A549 (cell line): ENCODE measurements around the gene PDK3. TPM values are rescaled to one million over a fixed set of nuclear protein-coding genes. Genes with fewer than 3 reads are reported as not detected.
A peak's percentile ranks its signal among the peaks of the same experiment; 100 is the strongest.

Experiments used
- ATAC-seq, 2 experiments: fragments of 200-7000 bp in 1 of 2; fragments of >200 bp in 1 of 2; cut with Nextera tagmentation in 1 of 2; cut with Tn5 transposase in 1 of 2; 3 replicates each; pipeline versions ENCODE4 v1.8.0 to v1.9.1; 2018 to 2020; ENCODE audit warnings: mild to moderate bottlenecking in 1 of 2, moderate library complexity in 1 of 2
- CTCF ChIA-PET: fragments of 300-600 bp; sonication (Branson Sonifier 250); formaldehyde crosslinking; extraction: SDS; loops from one replicate; lab custom pipeline; 2021; ENCODE audit warnings: antibody characterized with exemption, inconsistent platforms; lab: Yijun Ruan, JAX
- POLR2A ChIA-PET: fragments of 350-600 bp; formaldehyde crosslinking; extraction: SDS; loops from one replicate; lab custom pipeline; 2021; ENCODE audit warnings: antibody characterized with exemption, inconsistent platforms; lab: Yijun Ruan, JAX
- DNase-seq, 2 experiments: peaks; one replicate each; pipeline versions ENCODE4 v3.0.0 to v3.0.0-alpha.2; 2011 to 2016; ENCODE audit warnings: low read depth in 1 of 2, low spot score in 1 of 2
- FAIRE-seq: peaks from 2 replicates; lab custom pipeline; 2011; peaks lifted over from hg19 to GRCh38; lab: Jason Lieb, UNC
- H3K27ac ChIP-seq, 2 experiments: fragments of >200 bp; sonication (Bioruptor Twin); formaldehyde crosslinking; 3 replicates each; pipeline ENCODE4 v1.5.1; 2016 to 2017
- H3K4me1 ChIP-seq: fragments of >200 bp; sonication (Bioruptor Twin); formaldehyde crosslinking; 3 replicates; pipeline ENCODE4 v1.6.1; 2016
- H3K4me2 ChIP-seq: fragments of >200 bp; sonication (Bioruptor Twin); formaldehyde crosslinking; 3 replicates; pipeline ENCODE4 v1.6.1; 2016
- H3K4me3 ChIP-seq: fragments of >200 bp; sonication (Bioruptor Twin); formaldehyde crosslinking; 3 replicates; pipeline ENCODE4 v1.5.1; 2016
- H3K9me3 ChIP-seq: fragments of >200 bp; sonication (Bioruptor Twin); formaldehyde crosslinking; 3 replicates; pipeline ENCODE4 v1.6.1; 2016
- BCL3 ChIP-seq: fragments of >200 bp; sonication (Bioruptor Twin); formaldehyde crosslinking; IDR thresholded peaks from 3 replicates; pipeline ENCODE4 v1.6.1; 2016
- CHD2 ChIP-seq: fragments of 150-350 bp; IDR thresholded peaks from 2 replicates; pipeline ENCODE4 v1.6.1; 2014; ENCODE audit warnings: low read length; ENCODE audit not compliant: partially characterized antibody
- EHMT2 ChIP-seq: fragments of 200-600 bp; sonication (generic); IDR thresholded peaks from 2 replicates; pipeline ENCODE4 v1.6.1; 2016; ENCODE audit warnings: antibody characterized with exemption, low read depth, mild to moderate bottlenecking, moderate library complexity
- ELK1 ChIP-seq: fragments of 150-350 bp; IDR thresholded peaks from 2 replicates; pipeline ENCODE4 v1.6.1; 2014; ENCODE audit warnings: low read depth, mild to moderate bottlenecking, low read length
- EP300 ChIP-seq, 2 experiments: fragments of >200 bp; sonication (Bioruptor Twin); formaldehyde crosslinking; IDR thresholded peaks; 2 replicates in 1 of 2; 3 replicates in 1 of 2; pipeline ENCODE4 v1.6.1; 2016 to 2017
- ESRRA ChIP-seq: fragments of 150-350 bp; IDR thresholded peaks from 2 replicates; pipeline ENCODE4 v1.6.1; 2014; ENCODE audit warnings: mild to moderate bottlenecking, low read length, borderline replicate concordance
- FOSB ChIP-seq: fragments of 250-450 bp; sonication (Bioruptor Pico); IDR thresholded peaks from 2 replicates; pipeline ENCODE4 v1.5.0; 2020; ENCODE audit warnings: mild to moderate bottlenecking, moderate library complexity
- FOXS1 ChIP-seq: fragments of 250-450 bp; sonication (Bioruptor Pico); IDR thresholded peaks from 2 replicates; pipeline ENCODE4 v1.5.0; 2020; ENCODE audit warnings: mild to moderate bottlenecking, moderate library complexity
- HOXA7 ChIP-seq: fragments of 250-450 bp; sonication (Bioruptor Pico); IDR thresholded peaks from 2 replicates; pipeline ENCODE4 v1.5.0; 2020; ENCODE audit warnings: mild to moderate bottlenecking, moderate library complexity
- HOXB13 ChIP-seq: fragments of 250-450 bp; sonication (Bioruptor Pico); IDR thresholded peaks from 2 replicates; pipeline ENCODE4 v1.5.0; 2020; ENCODE audit warnings: low read depth, mild to moderate bottlenecking, moderate library complexity
- HOXB5 ChIP-seq: fragments of 250-450 bp; sonication (Bioruptor Pico); IDR thresholded peaks from 2 replicates; pipeline ENCODE4 v1.5.0; 2020; ENCODE audit warnings: mild to moderate bottlenecking, moderate library complexity
- JUNB ChIP-seq: fragments of >200 bp; sonication (Bioruptor Twin); formaldehyde crosslinking; IDR thresholded peaks from 2 replicates; pipeline ENCODE4 v1.6.1; 2016
- KDM1A ChIP-seq: fragments of 200-600 bp; sonication (generic); IDR thresholded peaks from 2 replicates; pipeline ENCODE4 v1.6.1; 2016; ENCODE audit warnings: low read depth, mild to moderate bottlenecking
- MAFK ChIP-seq: fragments of 450-650 bp; IDR thresholded peaks from 2 replicates; pipeline ENCODE4 v1.6.1; 2014; ENCODE audit not compliant: partially characterized antibody
- MAX ChIP-seq: IDR thresholded peaks from 2 replicates; pipeline ENCODE4 v1.6.1; 2012
- MYC ChIP-seq: IDR thresholded peaks from 2 replicates; pipeline ENCODE4 v1.6.1; 2012; ENCODE audit warnings: mild to moderate bottlenecking, inconsistent platforms, low read length, improper control_type of control experiment, borderline replicate concordance
- POLR2AphosphoS2 ChIP-seq: conservative IDR thresholded peaks from 2 replicates; pipeline ENCODE4 v1.6.1; 2012; ENCODE audit warnings: low read length, improper control_type of control experiment, inconsistent platforms
- RAD21 ChIP-seq, 2 experiments: fragments of >200 bp in 1 of 2; sonication (Bioruptor Twin) in 1 of 2; formaldehyde crosslinking in 1 of 2; IDR thresholded peaks in 1 of 2; conservative IDR thresholded peaks in 1 of 2; 2 replicates in 1 of 2; 3 replicates in 1 of 2; pipeline ENCODE4 v1.6.1; 2012 to 2018; ENCODE audit warnings: inconsistent platforms in 1 of 2
- RARB ChIP-seq: fragments of 250-450 bp; sonication (Bioruptor Pico); IDR thresholded peaks from 2 replicates; pipeline ENCODE4 v1.8.0; 2021; ENCODE audit warnings: mild to moderate bottlenecking, moderate library complexity
- RFX5 ChIP-seq: fragments of 450-650 bp; IDR thresholded peaks from 2 replicates; pipeline ENCODE4 v1.7.1; 2014; ENCODE audit warnings: antibody characterized with exemption, mild to moderate bottlenecking, moderate library complexity
- ZC3H11A ChIP-seq: fragments of 450-650 bp; IDR thresholded peaks from 2 replicates; pipeline ENCODE4 v1.6.1; 2014; ENCODE audit warnings: antibody characterized with exemption, mild to moderate bottlenecking
- ZFP36 ChIP-seq: fragments of 450-650 bp; IDR thresholded peaks from 2 replicates; pipeline ENCODE4 v1.6.1; 2014; ENCODE audit warnings: borderline replicate concordance; ENCODE audit not compliant: partially characterized antibody
- ZNF302 ChIP-seq: fragments of 250-450 bp; sonication (Bioruptor Pico); IDR thresholded peaks from 2 replicates; pipeline ENCODE4 v1.9.0; 2021; ENCODE audit warnings: inconsistent platforms, mild to moderate bottlenecking, moderate library complexity
- WGBS: methylation state at CpG from one replicate; pipeline ENCODE4 v1.1.6; 2017; ENCODE audit errors: missing lambda C conversion rate; 5-methylcytosine and 5-hydroxymethylcytosine counted together
- polyA plus RNA-seq, 4 experiments: library from polyadenylated mRNA; depleted of rRNA in 3 of 4; stranded (reverse); fragments of >200 nt; fragmentation: RNase III in 1 of 4; extraction: RNeasy Plus Mini Kit Qiagen cat#74134 plus additional on column Dnase treatment in 1 of 4; gene quantifications; 2 replicates in 3 of 4; 3 replicates in 1 of 4; pipeline ENCODE4 v1.2.3, GENCODE V29; 2011 to 2017
- TF ChIP-seq, protein P1 (sequence below): IDR thresholded peaks from 2 replicates; pipeline ENCODE4 v1.6.1; 2012; ENCODE audit warnings: low read depth, borderline replicate concordance
- TF ChIP-seq, protein P2 (sequence below): fragments of 250-450 bp; sonication (Bioruptor Pico); IDR thresholded peaks from 2 replicates; pipeline ENCODE4 v1.5.0; 2021; ENCODE audit warnings: mild to moderate bottlenecking, moderate library complexity, borderline replicate concordance

Gene PDK3
- polyA plus RNA-seq, 2 of the 4 experiments (the other 2 are of a cell fraction), result 5.3 to 14.1 TPM

- CTCF ChIA-PET, result interaction anchor here (0.7 to 1.7 kb wide), 2 partner anchors 13 to 53 kb away, joined by 3 to 8 read pairs; no protein-coding TSS in a partner anchor
Measured at GRCh38 chrX:24448762-24449250, 16.3 kb upstream of the PDK3 start.

GRCh38 chrX:24463077-24463476 lies 2.0 kb upstream of the PDK3 start:
- Histone ChIP-seq H3K4me3 (no peak overlapping the region), H3K27ac (no peak overlapping the region), H3K9me3 (no peaks in the 10 kb centered on the region), H3K4me2 (no peak overlapping the region), H3K4me1 (0 out of 3 replicates have a peak, but pooled peaks cover 5% of the 10 kb centered on the region)
- ChIA-PET POLR2A (no interaction called here), CTCF (interaction anchor here (0.6 kb wide), 1 partner anchor 19 kb away, joined by 3 read pairs; no protein-coding TSS in a partner anchor)
- FAIRE-seq (no peak), ATAC-seq (no peak), DNase-seq (no peak)
- 78% methylated on average over 3 of the region's 3 CpGs for WGBS
- no peak for TF ChIP-seq ESRRA
- no peak for TF ChIP-seq FOSB (CRISPR knock-in tag)
- TF ChIP-seq ZC3H11A, result no peak
- no peak for TF ChIP-seq ELK1
- no peak for TF ChIP-seq FOXS1 (CRISPR knock-in tag)

More at GRCh38 chrX:24448762-24449250, 16.3 kb upstream of the PDK3 start:
- POLR2A ChIA-PET, result interaction anchor here (1.2 kb wide), 1 partner anchor 16 kb away, joined by 3 read pairs; the partner anchor contains the start of gene PDK3
- no peak for DNase-seq
- H3K27ac ChIP-seq, result no peak overlapping the region
- H3K4me2 ChIP-seq, result no peak overlapping the region
- TF ChIP-seq ZC3H11A (no peak), MAFK (no peak), MAX (no peak), JUNB (no peak), HOXA7 (CRISPR knock-in tag) (no peak), RARB (CRISPR knock-in tag) (no peak), HOXB5 (CRISPR knock-in tag) (no peak), FOXS1 (CRISPR knock-in tag) (no peak), CHD2 (no peak)
- TF ChIP-seq, protein P1, sequence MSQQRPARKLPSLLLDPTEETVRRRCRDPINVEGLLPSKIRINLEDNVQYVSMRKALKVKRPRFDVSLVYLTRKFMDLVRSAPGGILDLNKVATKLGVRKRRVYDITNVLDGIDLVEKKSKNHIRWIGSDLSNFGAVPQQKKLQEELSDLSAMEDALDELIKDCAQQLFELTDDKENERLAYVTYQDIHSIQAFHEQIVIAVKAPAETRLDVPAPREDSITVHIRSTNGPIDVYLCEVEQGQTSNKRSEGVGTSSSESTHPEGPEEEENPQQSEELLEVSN, result no peak
- 47% methylated on average over 3 of the region's 3 CpGs for WGBS
- peaks cover 4% of the 10 kb centered on the region; the same call in 2 of the 3 replicates for H3K9me3 ChIP-seq
- FAIRE-seq, result peak; percentile 86
- H3K4me1 ChIP-seq, result no peaks in the 10 kb centered on the region
- no peak overlapping the region for H3K4me3 ChIP-seq
- no peak for ATAC-seq

DNA sequence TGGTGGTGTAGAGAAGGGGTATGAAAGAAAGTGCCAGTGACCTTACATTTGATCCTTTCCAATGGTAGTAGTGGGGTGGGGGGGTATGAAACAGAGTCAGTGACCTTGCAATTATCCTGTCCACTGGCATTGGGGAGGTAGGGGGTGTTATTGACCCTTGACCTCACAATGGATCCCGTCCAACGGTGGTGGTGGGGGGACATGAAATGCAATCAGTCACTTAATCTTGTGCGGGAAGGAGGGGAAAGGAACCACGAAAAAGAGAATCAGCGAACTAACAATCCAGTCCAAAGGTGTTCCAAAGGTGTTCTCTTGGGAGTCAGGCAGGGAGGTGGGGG lies 619 bp upstream of the PDK3 start:
- no peaks in the 10 kb centered on the region for H3K9me3 ChIP-seq
- H3K4me1 ChIP-seq, result 0 out of 3 replicates have a peak, but pooled peaks cover 5% of the 10 kb centered on the region
- peak overlapping the region; percentile 90 for H3K4me2 ChIP-seq
- H3K27ac ChIP-seq, result peak overlapping the region; percentile 84 to 92
- DNase-seq, result no peak
- WGBS, result 2% methylated on average over 5 of the region's 5 CpGs
- 0 out of 6 replicates have a peak, but pooled peaks of 1 of the 2 experiments have one; percentile 7 for ATAC-seq
- peak overlapping the region; percentile 95 for H3K4me3 ChIP-seq
- no peak for FAIRE-seq
- ChIA-PET CTCF (interaction anchor here (0.5 to 2.9 kb wide), 3 partner anchors 34 to 353 kb away, joined by 3 to 15 read pairs (median 4); no protein-coding TSS in a partner anchor), POLR2A (interaction anchor here (0.8 to 1.4 kb wide), 3 partner anchors 15 to 22 kb away, joined by 3 to 5 read pairs (median 3); no protein-coding TSS in a partner anchor)
- no peak for TF ChIP-seq EP300 (IDR thresholded peaks at IDR 0.05)
- TF ChIP-seq RAD21 (conservative IDR thresholded peaks at IDR 0.05 in 1 of 2, IDR thresholded peaks at IDR 0.05 in 1 of 2), result no peak
- no peak for TF ChIP-seq RARB (CRISPR knock-in tag)
- no peak for TF ChIP-seq MYC
- TF ChIP-seq KDM1A, result no peak
- TF ChIP-seq POLR2AphosphoS2, result no peak
- no peak for TF ChIP-seq EHMT2
- TF ChIP-seq BCL3, result no peak
- no peak for TF ChIP-seq ELK1
- no peak for TF ChIP-seq RFX5
- TF ChIP-seq, protein P2, sequence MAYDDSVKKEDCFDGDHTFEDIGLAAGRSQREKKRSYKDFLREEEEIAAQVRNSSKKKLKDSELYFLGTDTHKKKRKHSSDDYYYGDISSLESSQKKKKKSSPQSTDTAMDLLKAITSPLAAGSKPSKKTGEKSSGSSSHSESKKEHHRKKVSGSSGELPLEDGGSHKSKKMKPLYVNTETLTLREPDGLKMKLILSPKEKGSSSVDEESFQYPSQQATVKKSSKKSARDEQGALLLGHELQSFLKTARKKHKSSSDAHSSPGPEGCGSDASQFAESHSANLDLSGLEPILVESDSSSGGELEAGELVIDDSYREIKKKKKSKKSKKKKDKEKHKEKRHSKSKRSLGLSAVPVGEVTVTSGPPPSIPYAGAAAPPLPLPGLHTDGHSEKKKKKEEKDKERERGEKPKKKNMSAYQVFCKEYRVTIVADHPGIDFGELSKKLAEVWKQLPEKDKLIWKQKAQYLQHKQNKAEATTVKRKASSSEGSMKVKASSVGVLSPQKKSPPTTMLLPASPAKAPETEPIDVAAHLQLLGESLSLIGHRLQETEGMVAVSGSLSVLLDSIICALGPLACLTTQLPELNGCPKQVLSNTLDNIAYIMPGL, result no peak
- no peak for TF ChIP-seq HOXB13
- no peak for TF ChIP-seq ZFP36
- TF ChIP-seq ZNF302, result no peak
